Measurements from ENCODE around the gene FOXL2NB. TPM values are rescaled to one million over a fixed set of nuclear protein-coding genes. Genes with fewer than 3 reads are reported as not detected.
A peak's percentile ranks its signal among the peaks of the same experiment; 100 is the strongest.

FOXL2NB gene
- total and polyA plus RNA-seq, 2 of the 13 experiments (the other 11 are each of a cell fraction or from before 2014, with no cell fraction given): not detected

- TF ChIP-seq TCF12 (IDR thresholded peaks at IDR 0.05) (no peak), TCF12 (CRISPR knock-in tag; IDR thresholded peaks at IDR 0.05) (0 out of 2 replicates have a peak, but pooled peaks have one; percentile 39), KAT8 (CRISPR knock-in tag; IDR thresholded peaks at IDR 0.05) (0 out of 2 replicates have a peak, but pooled peaks have one; percentile 10), ZNF737 (CRISPR knock-in tag; IDR thresholded peaks at IDR 0.05; ENCODE audit: borderline replicate concordance) (no peak), MEF2D (CRISPR knock-in tag; IDR thresholded peaks at IDR 0.05) (peak; percentile 55; the same call in 1 of the 2 replicates), PHF21A (CRISPR knock-in tag; IDR thresholded peaks at IDR 0.05) (0 out of 2 replicates have a peak, but pooled peaks have one; percentile 47), POGZ (CRISPR knock-in tag; IDR thresholded peaks at IDR 0.05) (peak; percentile 45; the same call in 1 of the 2 replicates), ZNF781 (CRISPR knock-in tag; IDR thresholded peaks at IDR 0.05; ENCODE audit: borderline replicate concordance, not compliant biosample characterization) (no peak), MBD4 (IDR thresholded peaks at IDR 0.05; ENCODE audit: borderline replicate concordance, low read length) (no peak), ZSCAN29 (CRISPR knock-in tag; conservative IDR thresholded peaks at IDR 0.05) (peak; percentile 30; the same call in 1 of the 2 replicates), RBAK (CRISPR knock-in tag; IDR thresholded peaks at IDR 0.05) (no peak), SATB2 (CRISPR knock-in tag; IDR thresholded peaks at IDR 0.05) (no peak), PAXIP1 (CRISPR knock-in tag; conservative IDR thresholded peaks at IDR 0.05) (peak; percentile 82)
- TF ChIP-seq, protein P1, sequence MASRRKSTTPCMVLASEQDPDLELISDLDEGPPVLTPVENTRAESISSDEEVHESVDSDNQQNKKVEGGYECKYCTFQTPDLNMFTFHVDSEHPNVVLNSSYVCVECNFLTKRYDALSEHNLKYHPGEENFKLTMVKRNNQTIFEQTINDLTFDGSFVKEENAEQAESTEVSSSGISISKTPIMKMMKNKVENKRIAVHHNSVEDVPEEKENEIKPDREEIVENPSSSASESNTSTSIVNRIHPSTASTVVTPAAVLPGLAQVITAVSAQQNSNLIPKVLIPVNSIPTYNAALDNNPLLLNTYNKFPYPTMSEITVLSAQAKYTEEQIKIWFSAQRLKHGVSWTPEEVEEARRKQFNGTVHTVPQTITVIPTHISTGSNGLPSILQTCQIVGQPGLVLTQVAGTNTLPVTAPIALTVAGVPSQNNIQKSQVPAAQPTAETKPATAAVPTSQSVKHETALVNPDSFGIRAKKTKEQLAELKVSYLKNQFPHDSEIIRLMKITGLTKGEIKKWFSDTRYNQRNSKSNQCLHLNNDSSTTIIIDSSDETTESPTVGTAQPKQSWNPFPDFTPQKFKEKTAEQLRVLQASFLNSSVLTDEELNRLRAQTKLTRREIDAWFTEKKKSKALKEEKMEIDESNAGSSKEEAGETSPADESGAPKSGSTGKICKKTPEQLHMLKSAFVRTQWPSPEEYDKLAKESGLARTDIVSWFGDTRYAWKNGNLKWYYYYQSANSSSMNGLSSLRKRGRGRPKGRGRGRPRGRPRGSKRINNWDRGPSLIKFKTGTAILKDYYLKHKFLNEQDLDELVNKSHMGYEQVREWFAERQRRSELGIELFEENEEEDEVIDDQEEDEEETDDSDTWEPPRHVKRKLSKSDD (CRISPR knock-in tag; IDR thresholded peaks at IDR 0.05; ENCODE audit: low read depth): 0 out of 2 replicates have a peak, but pooled peaks have one; percentile 15
- TF ChIP-seq, protein P2, sequence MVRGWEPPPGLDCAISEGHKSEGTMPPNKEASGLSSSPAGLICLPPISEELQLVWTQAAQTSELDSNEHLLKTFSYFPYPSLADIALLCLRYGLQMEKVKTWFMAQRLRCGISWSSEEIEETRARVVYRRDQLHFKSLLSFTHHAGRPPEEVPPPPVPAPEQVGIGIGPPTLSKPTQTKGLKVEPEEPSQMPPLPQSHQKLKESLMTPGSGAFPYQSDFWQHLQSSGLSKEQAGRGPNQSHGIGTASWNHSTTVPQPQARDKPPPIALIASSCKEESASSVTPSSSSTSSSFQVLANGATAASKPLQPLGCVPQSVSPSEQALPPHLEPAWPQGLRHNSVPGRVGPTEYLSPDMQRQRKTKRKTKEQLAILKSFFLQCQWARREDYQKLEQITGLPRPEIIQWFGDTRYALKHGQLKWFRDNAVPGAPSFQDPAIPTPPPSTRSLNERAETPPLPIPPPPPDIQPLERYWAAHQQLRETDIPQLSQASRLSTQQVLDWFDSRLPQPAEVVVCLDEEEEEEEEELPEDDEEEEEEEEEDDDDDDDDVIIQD (CRISPR knock-in tag; IDR thresholded peaks at IDR 0.05; ENCODE audit: low read depth): peak; percentile 64; the same call in 1 of the 2 replicates
- TF ChIP-seq, protein P3, sequence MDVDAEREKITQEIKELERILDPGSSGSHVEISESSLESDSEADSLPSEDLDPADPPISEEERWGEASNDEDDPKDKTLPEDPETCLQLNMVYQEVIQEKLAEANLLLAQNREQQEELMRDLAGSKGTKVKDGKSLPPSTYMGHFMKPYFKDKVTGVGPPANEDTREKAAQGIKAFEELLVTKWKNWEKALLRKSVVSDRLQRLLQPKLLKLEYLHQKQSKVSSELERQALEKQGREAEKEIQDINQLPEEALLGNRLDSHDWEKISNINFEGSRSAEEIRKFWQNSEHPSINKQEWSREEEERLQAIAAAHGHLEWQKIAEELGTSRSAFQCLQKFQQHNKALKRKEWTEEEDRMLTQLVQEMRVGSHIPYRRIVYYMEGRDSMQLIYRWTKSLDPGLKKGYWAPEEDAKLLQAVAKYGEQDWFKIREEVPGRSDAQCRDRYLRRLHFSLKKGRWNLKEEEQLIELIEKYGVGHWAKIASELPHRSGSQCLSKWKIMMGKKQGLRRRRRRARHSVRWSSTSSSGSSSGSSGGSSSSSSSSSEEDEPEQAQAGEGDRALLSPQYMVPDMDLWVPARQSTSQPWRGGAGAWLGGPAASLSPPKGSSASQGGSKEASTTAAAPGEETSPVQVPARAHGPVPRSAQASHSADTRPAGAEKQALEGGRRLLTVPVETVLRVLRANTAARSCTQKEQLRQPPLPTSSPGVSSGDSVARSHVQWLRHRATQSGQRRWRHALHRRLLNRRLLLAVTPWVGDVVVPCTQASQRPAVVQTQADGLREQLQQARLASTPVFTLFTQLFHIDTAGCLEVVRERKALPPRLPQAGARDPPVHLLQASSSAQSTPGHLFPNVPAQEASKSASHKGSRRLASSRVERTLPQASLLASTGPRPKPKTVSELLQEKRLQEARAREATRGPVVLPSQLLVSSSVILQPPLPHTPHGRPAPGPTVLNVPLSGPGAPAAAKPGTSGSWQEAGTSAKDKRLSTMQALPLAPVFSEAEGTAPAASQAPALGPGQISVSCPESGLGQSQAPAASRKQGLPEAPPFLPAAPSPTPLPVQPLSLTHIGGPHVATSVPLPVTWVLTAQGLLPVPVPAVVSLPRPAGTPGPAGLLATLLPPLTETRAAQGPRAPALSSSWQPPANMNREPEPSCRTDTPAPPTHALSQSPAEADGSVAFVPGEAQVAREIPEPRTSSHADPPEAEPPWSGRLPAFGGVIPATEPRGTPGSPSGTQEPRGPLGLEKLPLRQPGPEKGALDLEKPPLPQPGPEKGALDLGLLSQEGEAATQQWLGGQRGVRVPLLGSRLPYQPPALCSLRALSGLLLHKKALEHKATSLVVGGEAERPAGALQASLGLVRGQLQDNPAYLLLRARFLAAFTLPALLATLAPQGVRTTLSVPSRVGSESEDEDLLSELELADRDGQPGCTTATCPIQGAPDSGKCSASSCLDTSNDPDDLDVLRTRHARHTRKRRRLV (CRISPR knock-in tag; IDR thresholded peaks at IDR 0.05): 0 out of 2 replicates have a peak, but pooled peaks have one; percentile 29
Measured at GRCh38 chr3:138914870-138915502, 32.0 kb upstream of the FOXL2NB start (continued).

All from HepG2 (cell line).